Central memory CD4-positive, alpha-beta T cell (primary cell): ENCODE measurements around the gene TMEM151B.
"Not testable (repeated sequence)": the region's sequence is repeated elsewhere in the genome, so short reads cannot be mapped to it uniquely, and the experiment has no call there.

Source experiments
- DNase-seq: peaks from one replicate; pipeline ENCODE4 v3.0.0; 2022
- total RNA-seq, 3 experiments: gene quantifications; one replicate each; lab custom pipeline; 2026; lab: John Stamatoyannopoulos, UW

Gene TMEM151B
- total RNA-seq = 0 to 0.39 (median 0) reads per million in 3 experiments

DNA sequence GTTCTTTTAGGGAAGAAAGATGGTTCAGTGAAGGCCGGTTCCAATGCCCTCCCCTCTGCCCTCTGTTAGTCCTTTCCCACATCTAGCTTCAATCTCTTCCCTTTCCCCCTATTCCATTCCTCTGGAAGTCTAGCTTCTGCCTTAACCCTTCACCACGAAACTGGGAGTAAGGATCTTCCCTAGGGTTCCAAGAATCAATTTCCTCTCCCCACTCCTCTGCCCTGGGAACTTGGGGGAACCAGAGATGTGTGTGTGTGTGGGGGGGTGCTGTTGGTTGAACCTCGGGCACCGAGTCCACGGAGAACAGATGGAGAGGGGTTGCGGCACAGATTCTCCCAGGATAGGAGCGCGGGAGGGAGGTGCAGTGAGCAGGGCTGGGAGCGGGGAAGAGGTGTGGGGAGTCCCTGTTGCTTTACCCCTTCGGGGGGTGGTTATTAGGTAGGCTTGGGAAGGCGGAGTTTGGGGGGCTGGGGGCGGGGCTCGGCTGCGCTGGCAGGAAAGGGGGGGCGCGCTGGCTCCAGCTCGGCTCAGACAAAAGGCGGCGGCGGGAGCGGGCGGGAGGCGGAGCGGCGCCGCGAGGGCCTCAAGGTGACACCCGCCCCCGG is at the start of gene TMEM151B:
Gene TMEM151B, plus strand, starts transcription at position 530 of the 605 bp plus-strand sequence. CDS start 293 bp downstream, outside the sequence.
- no peak for DNase-seq

DNA sequence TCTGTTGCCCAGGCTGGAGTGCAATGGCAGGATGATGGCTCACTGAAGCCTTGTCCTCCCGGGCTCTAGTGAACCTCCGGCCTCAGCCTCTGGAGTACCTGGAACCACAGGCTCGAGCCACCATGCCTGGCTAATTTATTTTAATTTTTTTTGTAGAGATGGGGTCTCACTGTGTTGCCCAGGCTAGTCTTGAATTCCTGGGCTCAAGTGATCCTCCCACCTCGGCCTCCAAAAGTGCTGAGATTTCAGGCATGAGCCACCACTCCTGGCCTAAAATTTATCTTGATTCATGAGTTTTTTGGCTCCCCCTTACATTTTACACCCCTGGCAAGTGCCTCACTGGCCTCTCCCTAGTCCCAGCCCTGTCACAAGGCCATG is 49.3 kb upstream of the TMEM151B start:
- no peak for DNase-seq

DNA sequence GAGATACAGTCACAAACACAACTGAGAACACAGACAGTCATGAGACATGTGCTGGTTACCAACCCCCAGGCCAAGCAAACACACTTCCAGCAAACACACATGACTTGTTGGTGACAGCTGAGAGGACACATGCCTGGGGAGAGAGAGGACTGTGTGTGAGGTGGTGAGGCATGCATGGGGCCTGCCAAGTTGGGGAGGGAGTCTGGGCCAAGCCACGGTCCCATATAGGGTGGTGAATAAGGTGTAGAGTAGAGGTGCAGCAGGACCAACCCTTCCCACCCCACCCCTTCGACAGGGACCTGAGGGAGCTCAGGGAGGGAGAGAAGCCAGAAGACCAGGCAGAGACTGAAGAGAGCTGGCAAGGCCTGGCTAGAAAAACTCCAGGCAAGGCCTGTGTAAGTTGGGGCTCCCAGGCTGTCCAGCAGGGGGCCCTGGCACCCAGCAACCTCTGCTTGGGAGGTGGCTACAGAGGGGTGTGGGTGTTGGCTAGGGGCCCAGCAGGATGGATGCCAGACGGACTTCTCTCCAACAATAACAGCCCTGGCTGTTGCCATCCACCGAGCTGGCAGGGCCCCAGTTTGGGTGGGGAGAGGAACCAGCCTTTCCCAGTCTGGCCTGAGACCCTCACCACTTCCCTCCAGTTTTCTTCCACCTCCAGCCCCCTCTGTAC is 48.8 kb upstream of the TMEM151B start:
- peak; percentile 72 for DNase-seq

GRCh38 chr6:44221961-44222335 is 48.3 kb upstream of the TMEM151B start:
- DNase-seq = no peak

DNA sequence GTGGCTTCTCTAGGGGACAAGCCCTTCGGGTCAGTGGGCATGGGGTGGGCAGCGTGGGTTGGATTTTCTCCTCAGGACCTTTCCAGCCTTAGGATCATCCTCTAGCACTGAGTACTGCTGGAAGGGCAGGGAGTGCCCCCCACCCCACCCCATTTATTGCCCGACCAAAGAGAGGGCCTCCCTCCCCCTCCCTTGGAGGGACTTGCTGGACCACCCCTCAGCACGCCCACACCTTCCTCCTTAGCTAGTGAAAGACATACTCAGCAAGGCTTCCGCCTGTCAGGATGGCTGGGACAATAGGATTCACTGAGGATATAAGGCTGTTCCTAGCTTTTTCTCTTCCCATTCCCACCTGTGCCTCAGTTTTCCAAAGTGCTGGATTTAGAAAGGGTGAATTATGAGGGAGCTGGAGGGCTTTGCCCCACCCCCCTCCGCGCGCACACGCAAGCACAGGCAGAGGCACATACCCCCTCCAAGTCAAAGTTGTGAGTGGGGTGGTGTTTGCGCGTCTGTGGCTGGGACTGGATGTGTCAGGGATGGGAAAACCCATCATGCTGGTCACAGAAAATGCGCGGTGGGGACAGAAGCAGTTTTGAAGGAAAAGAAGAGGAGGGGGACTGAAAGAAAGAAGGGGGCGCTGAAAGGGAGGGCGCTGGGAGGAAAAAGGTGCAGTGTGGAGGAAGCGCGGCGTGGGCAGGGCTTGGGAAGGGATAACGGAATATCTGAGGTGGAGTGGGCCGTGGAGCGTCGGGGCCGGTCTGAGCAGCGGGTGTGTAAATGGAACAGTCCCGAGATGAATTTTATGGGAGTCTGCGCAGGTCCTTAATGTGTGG is 47.5 kb upstream of the TMEM151B start:
- peak; percentile 11 for DNase-seq

DNA sequence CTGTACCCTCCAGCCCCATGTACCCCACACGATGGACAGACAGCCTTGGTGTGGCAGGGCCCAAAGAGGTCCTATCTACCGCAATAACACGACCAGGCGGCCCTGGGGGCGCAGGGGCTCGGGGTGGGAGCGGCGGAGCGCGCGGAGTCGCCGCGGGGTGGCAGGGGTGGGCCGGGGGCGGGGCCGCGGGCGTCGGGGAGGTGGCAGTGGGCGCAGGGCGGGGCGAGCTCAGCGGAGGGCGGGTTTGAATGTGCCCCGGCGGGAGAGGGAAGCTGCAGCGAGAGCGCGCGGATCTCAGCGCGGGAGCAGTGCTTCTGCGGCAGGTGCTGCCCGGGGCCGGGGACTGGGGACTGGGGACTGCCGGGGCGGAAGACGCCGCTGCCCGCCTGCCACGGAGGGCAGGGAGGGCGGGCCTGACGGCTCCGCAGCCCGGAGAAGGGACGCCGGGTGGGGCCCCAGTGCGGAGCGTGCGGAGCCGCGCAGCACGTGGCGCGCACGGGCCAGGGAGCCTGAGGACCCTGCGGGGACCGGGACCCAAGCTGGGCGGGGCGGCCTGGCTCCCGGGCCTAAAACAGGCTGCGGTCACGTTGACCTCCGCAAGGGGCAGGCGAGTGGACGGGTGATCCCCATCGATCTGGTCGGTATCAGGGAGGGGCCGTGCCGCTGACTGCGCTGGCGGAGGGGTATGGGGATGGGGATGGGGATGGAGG is 46.8 kb upstream of the TMEM151B start, which contains the start of gene SLC29A1:
Gene SLC29A1, plus strand, starts transcription at position 277 of the 710 bp plus-strand sequence. CDS start 3,719 bp downstream, outside the sequence.
- DNase-seq = peak; percentile 70

- no peak for DNase-seq
These were observed 46.0 kb upstream of the TMEM151B start for GRCh38 chr6:44224029-44224964.

DNA sequence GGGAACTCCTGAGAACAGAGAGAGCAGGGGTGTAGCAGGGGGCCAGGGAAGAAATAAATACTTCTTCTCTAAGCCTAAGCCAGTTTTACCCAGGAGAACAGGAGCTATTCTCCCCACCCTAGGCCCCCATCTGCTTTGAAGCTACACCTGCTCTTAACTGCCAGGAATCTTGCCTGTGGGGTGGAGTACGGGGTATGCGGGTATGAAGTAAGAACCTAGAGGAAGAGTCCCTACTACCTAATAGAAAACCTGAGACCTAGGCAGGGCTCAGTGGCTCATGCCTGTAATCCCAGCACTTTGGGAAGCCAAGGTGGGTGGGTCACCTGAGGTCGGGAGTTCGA is 45.3 kb upstream of the TMEM151B start:
- no peak for DNase-seq

DNA sequence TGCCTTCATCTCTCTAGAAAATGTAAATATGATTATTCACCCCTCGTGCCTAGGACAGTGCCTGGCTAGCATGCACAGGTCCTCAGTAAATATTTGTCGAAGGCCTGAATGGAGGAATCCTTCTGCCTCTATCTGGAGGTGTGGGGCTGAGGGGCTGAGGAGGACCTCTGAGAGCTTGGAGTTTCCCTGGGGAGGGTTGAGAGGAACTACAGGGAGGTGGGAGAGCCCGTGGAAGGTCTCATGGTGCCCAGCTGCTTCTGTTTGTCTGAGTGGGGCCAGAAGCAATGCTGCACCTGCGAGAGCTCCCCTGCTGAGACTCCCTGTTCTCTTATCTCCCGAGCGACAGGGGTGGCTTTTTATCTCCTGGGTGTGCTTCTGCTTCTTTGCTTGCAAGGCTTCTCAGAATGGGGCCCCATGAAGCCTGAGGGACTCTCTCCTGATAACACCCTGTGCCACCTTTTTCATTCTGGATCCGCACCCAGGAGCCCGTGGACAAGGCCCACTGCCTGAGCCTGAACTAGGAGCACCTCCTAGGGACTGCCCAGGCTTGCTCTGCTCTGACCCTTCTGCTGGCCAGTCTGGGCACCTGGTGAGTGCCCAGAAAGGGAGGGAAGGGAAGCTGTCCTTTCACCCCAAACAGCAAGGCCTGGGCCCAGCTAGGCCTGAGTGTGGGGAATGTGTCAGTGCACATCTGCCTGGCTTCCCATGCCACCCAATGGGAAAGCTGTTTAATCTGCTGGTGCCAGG is 44.5 kb upstream of the TMEM151B start:
- DNase-seq = no peak

GRCh38 chr6:44226368-44227147 is 43.7 kb upstream of the TMEM151B start:
- DNase-seq = no peak

DNA sequence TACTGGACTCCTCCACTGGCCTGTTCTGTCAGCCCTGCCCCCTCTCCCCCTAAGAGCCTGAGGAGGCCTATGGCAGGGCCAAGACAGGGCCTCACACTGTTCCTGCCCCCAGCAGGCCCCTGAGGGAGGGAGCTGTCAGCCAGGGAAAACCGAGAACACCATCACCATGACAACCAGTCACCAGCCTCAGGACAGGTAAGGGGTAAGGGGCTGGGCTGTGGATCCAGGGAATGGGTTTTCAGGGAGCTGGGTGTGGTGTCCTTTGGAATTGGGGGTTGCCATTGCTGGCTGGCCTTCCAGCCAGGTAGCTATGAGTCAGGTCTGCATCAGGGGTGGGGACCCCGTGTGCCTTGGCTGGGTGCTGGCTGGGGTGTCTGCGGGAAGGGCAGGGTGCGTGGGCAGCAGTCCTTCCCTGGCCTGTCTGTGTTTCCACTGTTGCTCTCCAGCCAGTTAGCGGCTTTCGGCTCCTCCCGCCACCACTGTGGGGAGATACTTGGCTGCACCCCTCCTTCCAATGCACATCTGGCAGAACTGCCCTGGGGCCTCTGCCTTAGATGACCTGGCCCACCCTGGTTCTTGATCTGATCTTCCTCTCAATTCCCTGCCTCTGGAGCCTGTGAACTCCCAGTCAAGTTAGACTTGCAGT is 43.0 kb upstream of the TMEM151B start:
- no peak for DNase-seq

DNA sequence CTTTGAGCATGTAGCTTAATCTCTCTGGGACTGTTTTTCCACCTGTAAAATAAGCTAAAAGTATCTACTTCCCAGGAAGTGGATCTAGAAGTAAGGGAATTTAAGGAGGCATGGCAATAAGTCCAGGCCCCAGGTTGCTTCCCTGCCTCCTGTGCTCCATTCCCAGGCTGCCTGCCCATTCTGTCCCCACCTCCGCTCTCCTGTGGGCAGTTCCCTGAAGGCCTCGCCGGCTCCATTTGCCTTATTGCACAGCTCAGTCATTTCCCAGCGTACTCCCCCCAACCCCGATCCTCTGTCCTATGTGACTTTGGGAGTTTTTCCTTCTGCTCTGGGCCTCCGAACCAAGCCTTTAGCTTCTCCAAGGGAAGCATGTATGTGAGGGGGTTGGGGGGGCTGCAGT is 42.2 kb upstream of the TMEM151B start:
- DNase-seq = no peak

DNA sequence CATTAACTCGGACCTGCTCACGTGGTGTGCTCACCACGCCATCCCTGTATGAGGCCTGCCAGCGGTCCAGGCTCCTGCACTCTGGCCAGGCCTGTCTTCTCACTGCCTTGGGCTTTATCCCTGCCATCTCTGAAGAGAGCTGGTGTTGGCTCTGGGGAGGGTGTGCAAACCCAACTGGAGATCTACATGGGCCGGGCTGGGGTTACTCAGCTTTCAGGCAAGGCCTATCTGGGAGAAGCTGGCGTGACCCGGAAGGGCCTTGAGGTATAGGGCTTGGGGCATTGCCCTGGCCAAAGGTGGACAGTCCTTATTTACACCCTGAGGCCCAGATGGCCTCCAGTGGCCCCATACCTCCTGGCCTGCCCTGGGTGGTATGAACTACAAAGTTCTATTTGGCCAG is 41.8 kb upstream of the TMEM151B start:
- no peak for DNase-seq

GRCh38 chr6:44228836-44229235 is 41.4 kb upstream of the TMEM151B start:
- DNase-seq = no peak

DNA sequence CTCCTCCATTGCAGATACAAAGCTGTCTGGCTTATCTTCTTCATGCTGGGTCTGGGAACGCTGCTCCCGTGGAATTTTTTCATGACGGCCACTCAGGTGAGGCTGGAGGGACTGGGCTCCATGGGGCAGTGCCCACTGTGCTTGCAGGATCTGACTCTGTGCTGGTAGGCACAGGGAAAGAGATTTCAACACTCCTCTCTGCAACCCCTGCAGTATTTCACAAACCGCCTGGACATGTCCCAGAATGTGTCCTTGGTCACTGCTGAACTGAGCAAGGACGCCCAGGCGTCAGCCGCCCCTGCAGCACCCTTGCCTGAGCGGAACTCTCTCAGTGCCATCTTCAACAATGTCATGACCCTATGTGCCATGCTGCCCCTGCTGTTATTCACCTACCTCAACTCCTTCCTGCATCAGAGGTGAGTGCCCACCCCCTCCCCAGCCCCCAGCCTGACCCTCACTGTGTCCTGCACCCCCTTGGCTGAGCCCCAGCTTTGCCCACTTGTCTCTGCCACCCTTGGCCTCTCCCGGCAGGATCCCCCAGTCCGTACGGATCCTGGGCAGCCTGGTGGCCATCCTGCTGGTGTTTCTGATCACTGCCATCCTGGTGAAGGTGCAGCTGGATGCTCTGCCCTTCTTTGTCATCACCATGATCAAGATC is 40.7 kb upstream of the TMEM151B start:
- DNase-seq = no peak

- DNase-seq = no peak
These were observed 40.1 kb upstream of the TMEM151B start for GRCh38 chr6:44230034-44230675.

DNA sequence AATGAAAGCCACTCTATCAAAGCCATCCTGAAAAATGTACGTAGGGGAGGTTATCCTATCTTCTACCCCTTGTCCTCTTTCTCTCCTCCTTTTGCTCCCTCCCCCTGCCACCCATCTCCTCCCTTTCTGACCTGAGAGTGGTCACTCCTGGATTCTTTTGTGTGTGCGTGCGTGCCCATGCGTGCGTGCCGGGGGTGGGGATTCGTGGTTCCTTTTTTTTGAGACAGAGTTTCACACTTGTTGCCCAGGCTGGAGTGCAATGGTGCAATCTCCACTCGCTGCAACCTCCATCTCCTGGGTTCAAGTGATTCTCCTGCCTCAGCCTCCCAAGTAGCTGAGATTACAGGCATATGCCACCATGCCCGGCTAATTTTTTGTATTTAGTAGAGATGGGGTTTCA is 38.8 kb upstream of the TMEM151B start:
- DNase-seq = not testable (repeated sequence)

GRCh38 chr6:44232676-44233566 is 37.3 kb upstream of the TMEM151B start:
- DNase-seq = no peak
